ENCODE results near the gene KRT9.
A peak's percentile ranks its signal among the peaks of the same experiment; 100 is the strongest.
"Not testable (repeated sequence)": the region's sequence is repeated elsewhere in the genome, so short reads cannot be mapped to it uniquely, and the experiment has no call there.

Gene KRT9

DNA sequence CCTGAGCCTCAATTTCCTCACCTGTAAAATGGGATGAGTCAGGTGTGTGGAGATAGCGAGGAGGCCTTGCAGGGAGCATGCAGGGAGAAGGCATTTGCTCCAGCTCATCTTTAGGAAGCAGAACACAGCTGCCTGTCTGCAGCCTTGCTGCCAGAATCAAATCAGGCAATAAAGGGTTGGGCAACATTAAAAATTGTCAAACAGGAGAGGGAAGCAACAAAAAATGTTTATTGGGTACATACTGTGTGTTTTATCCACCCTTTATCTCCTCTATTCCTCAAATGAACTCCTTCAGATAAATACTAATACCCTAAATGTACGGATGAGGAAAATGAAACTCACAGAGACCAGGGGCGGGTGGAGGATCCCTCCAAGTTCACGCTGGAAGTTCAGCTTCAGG lies 28.5 kb upstream of the KRT9 start:
- no peak for DNase-seq

DNA sequence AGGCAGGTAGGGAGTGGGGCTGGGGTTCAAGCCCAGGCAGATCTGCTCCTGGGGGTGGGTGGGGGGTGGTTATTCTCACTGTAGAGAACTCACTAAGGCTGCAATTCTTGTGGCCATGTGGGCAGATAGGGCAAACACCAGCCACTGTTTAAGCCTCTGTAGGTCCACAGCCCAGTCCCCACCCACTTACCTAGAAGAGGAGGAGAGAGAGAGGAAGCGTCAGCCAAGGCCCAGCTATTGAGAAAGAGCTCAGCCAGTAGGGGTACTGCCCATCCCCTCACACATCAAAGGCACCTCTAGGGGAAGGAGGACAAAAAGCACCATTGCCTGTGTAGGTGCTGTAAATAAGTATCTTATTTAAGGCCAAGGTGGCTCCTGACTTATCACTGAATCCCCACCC lies 27.8 kb upstream of the KRT9 start:
- DNase-seq: no peak

DNA sequence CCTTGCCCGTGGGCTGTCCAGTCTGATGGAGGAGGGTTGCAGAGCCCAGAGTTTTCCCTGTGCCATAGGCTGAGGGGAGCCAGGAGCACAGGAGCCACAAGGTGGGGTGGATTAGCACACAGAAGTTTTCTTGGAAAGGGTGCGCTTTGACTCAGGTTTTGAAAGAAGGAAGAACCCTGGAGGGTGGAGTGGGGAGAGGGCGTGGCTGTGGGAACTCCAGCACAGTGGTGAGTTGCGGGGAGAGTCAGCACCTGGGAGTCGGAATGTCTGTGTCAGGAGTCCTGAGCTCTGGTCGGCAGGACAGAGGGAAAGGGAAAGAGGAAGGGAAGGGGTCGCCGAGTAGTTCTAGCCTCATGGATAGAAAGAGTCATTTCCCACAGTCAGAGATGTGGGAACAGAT lies 23.7 kb upstream of the KRT9 start:
- no peak for DNase-seq

DNA sequence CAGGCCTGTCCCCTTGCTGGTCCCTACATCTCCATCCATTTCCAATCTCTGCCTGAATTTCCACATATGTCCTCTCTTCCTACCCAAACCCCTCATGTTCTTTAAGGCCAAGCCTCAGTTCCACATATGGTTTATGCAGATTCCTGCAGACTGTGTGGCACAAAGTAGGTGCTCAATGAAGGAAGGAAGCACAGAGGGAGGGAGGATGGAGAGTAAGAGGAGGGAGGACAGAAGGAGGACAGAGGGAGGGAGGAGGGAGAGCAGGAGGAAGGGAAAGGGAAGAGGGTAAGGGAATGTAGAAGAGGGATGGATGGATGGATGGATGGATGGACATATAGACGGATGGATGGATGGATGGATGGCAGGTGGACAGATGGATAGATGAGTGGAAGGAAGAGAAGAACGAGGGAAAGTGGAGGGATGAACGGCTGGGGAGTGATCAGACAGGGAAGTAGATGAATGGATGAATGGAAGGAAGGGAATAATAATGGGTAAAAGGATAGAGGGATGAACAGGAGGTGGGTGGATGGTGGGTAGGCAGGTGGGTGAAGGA lies 22.6 kb upstream of the KRT9 start:
- no peak for DNase-seq

DNA sequence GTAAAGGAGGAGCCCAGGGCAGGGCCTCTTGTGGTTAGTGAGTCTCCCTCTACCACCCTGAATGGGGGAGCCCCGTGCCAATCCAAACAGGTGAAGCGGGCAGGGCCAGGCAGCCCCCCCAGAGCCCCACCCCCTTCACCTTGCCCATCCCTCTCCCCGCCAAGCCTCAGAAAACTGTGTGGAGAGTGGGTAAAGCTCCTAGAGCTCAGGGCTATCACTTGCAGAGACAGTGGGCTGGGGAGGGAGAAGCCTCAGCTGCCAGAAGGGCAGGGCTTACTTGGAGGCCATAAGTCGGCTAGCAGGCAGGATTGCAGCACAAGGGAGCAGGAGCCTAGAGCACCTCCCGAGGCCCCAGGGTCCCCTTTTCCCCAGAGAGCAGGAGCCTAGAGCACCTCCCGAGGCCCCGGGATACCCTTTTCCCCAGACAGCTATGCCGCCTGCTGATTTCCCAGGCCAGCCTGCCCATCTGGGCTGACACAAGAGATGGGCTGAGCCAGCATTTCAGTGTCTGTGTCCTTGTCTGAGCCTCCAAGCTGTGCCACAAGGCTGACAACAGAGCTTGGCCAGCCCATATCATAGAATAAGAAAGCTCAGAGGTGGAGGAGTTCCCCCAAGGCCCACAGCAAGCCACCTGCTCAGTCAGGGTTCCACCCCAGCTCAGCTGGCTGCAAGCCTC lies 21.6 kb upstream of the KRT9 start:
- DNase-seq: no peak

DNA sequence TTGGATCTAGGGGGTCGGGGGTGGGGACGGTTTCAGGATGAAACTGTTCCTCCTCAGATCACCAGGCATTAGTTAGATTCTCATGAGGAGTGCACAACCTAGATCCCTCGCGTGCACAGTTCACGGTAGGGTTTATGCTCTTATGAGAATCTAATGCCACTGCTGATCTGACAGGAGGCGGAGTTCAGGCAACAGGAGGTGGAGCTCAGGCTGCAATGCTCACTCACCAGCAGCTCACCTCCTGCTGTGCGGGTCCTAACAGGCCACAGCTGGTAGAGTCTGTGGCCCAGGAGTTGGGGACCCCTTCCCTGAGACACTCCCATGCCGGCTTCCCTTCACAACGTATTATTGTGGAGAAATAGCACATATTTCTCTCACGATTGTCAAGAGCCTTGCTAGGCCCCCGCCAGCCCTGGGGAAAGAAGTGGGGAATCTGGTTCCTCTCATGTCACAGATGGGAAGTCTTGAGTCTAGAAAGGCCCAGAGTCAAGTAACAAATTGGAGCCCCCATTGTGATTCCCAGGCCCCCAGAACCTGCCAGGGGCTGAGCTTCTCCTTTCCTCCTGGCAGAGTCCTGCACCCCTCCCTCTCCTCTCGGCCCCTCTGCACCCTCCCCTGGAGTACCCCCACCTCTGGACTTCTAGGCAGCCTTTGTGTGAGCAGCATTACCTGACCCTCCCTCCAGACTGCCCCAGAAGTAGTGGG lies 20.9 kb upstream of the KRT9 start:
- no peak for DNase-seq

DNA sequence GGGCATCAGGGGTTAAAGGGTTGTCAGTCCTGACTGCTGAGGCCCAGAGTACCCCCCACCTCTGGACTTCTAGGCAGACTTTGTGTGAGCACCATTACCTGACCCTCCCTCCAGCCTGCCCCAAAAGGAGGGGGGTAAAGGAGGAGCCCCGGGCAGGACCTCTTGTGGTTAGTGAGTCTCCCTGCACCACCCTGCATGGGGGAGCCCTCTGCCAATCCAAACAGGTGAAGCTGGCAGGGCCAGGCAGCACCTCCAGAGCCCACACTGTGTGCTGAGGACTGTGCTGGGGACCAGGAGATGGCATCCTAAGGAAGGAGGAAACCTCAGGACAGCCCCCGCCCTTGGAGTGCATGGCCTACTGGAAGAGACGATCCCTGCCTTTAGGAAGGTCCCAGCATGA lies 17.4 kb upstream of the KRT9 start:
- no peak for DNase-seq

DNA sequence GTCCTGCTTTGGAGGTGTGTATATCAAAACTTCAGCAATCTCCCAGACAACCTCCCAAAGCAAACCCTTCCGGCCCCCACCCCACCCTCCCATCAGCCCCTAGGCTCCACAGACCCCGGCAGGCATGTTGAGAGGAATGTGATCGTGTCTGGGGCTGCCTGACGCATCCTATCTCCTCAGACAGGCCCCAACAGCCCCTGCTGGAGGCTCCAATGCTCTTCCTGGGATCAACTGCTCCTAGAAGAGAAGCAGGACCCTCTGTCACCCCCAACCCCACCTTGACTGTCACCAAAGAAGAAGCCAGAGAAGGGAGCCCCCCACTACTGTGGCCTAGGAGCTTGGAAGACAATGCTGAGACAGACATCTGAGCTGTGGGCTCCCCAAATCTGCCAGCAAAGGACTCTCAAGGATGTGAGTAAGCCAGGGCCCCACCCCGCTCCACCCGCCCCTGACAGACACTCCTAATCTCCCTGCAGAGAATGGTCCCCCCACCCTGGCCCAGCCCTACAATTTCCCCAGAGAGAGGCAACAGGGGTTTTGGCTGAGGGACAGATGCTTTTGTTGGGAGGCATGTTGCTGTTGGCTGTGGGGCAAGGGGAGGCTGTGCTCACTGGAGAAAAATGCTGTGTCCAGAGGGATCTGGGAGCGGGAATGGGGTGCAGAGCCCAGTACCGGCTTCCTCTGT lies 16.4 kb upstream of the KRT9 start:
- DNase-seq: no peak

DNA sequence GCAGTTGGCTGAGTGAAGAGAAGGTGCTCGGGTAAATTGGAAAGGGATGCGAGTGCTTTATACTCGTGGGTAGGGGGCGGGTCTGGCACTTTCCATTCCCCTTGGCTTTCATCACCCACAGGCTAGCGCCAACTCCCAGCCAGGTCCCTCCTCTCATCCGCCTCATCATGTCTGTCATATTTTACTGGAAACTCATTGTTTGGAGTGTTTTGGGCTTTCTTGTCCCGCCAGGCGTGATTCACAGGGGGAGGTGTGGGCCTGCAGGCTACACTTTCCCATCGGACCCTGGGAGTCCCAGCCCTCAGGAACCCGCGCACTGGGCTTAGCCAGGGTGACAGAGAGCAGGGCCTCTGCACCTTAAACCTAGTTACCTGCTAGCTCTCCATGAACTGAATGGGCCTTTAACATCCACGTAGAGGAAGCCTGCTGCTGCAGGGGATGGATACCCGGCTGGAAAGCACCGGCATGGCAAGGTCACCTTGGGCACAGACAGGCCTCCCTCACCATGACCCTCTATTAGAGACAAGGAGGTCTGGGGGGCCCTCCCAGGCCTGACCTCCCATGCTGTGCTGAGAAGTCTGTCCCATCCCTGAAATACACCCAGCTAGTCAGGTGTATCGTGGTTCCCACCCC lies 15.1 kb upstream of the KRT9 start, which contains the start of gene KRT14:
TSS of gene KRT14 (minus strand) at position 33 of the 633 bp plus-strand sequence. CDS start 61 bp downstream, outside the sequence.
- DNase-seq: no peak

DNA sequence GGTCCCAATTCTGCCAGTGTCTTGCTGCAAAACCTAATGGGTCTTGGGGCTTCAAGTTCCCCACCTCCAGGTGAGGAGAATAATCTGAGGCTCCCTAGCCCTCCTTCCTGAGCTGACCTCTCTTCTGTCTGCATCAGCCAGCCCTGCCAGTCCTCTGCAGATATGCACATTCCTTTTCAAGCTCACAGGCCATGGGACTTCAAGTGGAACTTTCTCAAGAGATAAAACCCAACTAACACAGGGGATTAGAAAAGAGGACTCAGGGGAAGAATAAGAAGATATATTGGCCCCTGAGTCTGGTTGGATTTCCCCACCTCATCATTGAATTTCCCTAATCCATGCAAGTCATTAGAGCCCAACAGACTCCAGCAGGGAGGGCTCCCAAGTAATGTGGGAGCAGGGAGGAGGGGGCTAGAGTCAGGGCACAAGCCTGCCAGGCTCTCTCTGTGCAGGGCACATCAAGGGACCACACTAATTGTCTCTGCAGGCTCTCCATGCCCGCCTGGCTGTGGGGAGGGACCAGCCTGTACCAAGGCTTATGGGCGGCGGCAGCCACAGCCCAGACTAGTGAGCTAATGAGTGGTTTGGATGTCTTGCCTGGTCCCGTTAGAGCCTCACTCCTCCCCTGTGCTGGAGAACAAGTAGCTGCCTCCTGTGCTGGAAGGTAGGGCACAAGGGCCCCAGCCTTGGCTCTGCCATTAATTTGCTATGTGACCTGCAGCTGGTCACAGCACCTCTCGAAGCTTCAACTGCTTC lies 13.6 kb upstream of the KRT9 start:
- no peak for DNase-seq

DNA sequence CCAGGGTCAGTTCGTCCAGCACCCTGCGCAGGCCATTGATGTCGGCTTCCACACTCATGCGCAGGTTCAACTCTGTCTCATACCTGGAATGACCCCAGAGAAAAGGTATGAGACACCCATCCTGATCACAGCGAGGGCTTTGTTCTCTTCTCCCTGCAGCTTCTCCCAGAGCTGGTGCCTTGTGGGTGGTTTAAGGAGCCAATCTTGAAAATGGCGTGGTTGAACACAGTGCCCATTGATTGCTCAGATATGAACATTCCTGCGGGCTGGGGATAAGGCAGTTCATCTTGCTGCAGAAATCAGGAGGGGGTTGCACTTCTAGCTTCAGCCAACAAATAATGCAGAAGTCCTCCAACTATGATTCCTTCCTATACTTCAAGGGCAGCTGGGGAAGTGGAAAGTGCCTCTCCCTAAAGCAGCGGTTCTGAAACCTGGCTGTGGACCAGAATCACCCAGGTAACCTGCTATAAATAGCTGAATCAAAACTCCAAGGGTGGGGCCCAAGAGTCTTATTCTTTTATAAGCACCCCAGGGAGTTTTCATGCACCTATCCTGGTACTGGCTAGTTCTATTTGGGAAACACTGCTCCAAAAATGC lies 12.6 kb upstream of the KRT9 start:
- not testable (repeated sequence) for DNase-seq

DNA sequence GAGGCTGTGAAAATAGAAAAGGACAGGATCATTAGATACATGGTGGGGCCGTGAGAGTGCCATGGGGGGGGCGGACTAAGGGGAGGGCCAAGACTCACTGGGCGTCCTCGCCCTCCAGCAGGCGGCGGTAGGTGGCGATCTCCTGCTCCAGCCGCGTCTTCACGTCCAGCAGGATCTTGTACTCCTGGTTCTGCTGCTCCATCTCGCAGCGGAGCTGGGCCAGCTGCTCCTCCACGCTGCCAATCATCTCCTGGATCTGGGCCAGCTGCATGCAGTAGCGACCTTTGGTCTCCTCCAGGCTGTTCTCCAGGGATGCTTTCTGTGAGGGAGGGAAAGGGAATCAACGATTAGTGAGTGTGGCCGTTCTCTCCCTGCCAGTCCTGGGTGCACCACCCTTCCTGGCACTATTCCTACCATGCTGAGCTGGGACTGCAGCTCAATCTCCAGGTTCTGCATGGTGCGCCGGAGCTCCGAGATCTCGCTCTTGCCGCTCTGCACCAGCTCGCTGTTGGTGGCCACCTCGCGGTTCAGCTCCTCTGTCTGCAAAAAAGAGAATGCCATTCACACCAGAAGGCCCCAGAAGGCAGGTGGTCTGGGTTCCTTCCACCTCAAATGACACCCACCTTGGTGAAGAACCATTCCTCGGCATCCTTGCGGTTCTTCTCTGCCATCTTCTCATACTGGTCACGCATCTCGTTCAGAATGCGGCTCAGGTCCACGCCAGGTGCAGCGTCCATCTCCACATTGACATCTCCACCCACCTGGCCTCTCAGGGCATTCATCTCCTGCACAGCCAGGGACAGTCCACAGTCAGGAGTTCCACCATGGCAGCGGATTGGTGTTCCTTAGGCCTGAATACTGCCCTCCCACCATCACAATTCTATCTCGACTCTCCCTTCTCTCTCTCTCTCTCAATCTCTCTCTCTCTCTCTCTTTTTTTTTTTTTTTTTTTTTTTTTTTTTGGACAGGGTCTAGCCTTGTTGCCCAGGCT lies 11.6 kb upstream of the KRT9 start:
- DNase-seq: no peak

DNA sequence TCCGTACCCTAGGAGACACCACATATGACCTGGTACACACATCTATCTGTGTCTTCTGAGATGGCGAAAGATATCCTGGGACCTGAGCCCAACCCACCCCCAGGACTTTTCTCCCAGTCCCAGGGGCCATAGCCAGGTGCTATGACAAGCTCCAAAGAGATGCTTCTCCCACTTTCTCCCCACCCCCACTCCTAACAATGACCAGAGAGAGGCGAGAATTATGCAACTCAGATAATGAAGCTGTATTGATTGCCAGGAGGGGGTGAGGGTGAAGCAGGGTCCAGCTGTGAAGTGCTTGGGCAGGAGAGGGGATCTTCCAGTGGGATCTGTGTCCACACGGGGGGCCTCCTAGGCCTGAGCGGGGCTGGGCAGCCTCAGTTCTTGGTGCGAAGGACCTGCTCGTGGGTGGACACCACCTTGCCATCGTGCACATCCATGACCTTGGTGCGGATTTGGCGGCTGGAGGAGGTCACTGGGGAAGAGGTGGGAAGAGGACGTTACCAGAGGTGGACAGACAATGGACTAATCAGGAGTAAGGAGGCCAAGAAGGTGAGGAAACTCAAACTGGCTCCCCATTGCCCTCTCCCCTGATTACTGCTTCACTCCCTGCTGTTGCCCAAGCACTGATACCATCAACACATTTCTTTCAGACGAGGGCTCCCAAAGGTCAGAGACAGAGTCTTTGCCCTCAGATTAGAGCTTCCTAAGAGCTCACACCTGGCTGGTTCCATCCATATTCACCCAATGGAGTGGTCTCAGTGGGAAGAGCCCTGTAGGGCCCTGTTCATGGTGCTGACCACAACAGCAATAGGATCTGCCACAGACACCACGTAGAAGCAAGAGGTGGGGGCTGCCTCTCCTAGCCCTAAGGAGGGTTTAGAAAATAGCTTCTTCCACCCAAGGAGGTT lies 10.5 kb upstream of the KRT9 start:
- DNase-seq: not testable (repeated sequence)

DNA sequence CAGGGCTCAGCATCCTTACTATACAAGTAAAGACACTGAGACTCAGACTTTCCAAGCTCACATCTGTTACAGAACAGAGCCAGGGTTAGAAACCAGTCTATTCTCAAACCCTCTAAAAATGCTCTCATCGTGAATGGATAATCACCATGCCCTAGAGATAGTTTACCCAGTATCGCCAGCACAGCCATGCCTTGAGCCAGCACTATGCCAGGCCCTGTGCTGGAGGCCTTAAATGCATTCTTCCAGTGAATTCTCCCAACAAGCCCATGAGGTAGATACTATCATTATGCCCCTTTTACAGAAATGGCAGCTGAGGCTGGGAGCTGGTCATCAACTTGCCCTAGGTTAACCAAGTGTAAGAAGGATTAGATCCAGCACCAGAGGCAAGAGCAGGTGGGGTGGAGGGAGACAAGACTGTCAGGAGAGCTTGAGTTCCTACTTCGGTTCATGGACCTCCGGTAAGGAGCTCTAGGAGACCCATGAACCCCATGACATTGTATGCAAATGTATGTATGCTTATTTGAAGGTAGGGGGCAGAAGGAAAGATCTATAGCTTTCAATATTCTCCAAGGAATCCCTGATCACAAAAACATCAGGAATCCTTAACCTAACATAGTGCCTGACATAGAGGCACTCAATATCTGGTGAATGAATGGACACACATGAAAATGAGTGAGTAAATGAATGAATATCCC lies 9.7 kb upstream of the KRT9 start:
- DNase-seq: no peak

DNA sequence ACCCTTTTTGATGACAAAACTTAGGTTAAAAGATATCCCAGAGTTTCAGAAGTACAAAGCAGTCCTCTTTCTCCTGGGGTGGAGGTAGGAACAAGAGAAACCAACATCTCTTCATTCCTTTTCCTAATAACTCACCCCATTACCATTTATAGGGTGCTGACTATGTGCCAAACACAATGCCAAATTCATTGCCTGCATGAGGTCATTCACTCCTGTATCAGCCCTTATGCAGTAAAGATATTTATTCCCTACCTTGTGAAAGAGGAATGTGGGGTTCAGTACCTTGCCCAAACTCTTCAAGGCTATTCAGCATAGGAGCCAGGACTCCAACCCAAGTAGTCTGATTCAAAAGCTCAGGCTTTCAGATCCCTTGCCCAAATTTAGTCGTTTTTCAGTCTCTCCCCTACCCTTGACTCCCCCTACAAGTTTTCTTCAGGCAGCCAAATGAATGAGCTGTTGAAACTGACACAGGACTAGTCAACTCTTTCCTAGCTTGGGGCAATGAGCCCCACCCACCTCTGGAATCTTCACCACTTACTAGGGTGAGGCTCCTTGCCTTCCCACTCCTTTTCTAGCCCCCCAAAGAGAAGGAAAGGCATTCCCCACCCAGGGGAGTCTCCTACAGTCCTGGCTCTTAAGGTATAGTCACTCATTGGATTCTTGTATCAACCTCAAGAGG lies 9.0 kb upstream of the KRT9 start:
- no peak for DNase-seq

DNA sequence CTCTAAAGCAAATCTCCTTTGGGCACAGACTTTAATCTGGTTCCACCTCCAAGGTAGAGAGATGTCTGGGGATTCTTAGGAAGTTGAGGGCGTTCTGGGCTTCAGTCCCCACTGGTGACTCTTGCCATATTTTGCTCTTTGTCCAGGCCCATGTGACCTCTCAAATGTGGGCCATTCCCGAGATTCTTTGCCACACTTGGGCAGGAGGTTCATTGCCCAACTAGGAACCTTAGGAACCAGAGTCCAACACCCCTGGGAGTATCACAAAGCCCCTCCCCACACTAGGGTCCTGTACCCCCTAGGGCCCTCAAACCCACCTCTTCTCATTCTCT lies 8.4 kb upstream of the KRT9 start:
- no peak for DNase-seq

DNA sequence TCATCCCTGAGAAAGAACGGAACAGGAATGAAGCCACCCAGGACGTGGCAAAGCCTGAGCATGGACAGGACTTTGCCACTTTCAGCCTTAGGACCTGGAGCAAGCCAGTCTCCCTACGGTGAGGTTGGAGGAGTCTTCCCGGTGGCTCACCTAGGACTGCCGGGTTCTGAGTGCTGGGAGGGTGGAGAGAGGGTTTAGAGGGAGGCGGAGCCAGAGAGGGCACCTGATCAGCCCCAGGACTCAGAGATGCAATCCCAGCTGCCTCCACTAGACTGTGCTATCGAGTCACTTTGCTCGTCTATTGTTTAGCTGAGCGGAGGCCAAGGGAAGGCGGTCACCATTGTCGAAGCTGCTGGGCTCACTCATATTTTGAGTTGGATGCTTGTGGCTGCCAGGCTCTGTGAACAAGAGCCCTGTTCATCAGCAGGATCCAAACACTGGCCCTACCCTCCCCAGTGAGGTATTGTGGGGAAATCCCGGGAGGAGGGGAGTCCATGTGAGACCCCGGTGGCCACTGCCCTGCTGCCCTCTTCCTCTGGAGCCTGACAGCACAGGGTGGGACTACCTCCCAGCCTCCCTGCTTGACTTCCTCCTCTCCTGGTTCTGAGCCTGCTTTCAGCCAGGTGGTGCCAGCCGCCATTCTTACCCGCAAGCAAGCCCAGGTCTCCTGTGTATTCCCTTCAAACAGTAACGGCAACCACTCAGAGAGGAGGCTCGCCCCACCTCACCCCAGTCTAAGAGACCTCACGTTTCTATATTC lies 7.8 kb upstream of the KRT9 start:
- DNase-seq: peak; percentile 91

DNA sequence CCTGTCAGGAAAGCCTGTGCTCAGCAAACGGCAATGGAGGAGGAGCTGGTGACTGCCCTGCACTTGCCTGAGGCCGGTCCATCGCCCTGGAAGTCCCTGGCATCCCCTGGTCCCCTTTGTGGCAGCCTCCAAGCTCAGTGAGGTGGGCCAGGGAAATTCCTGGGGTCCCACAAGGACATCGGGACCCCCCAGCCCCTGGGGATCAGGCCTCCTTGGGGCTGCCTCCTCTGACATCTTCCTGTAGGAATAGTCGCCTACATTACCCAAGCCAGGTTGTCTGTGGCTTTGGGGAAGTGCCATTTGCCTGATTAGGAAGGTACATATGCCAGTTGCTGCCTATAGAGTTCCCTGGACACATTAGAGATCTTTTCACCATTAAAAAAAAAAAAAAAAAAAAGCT lies 7.1 kb upstream of the KRT9 start:
- DNase-seq: no peak

All from stimulated activated CD8-positive, alpha-beta memory T cell treated with anti-CD3 and anti-CD28 coated beads, Interleukin-4, amount 100 ng/mL, for 48 hours (primary cell).